Measurements from ENCODE around the gene NSD1.
"Not testable (repeated sequence)": the region's sequence is repeated elsewhere in the genome, so short reads cannot be mapped to it uniquely, and the experiment has no call there.

The NSD1 gene

DNA sequence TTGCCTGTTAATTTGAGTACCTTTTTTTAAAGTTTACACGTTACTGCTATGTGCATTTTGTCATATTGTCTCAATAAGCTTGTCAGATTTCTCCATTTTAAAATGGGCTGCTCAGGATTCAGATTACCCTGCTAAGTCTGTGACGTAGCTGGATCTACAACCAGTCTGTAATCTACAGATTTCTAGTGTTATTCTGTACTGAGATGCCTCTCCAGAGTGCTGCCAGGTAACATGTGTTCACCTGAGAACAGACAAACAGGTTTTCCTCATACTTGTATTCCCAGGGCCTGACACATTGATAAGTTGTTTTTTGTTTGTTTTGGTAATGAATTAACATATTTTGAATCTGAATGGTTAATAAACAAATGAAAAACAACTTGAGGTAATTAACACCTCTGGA lies 154.6 kb downstream of the NSD1 start:
- DNase-seq (ENCODE audit: low read depth in 1 of 2, low spot score in 1 of 2): no peak

DNA sequence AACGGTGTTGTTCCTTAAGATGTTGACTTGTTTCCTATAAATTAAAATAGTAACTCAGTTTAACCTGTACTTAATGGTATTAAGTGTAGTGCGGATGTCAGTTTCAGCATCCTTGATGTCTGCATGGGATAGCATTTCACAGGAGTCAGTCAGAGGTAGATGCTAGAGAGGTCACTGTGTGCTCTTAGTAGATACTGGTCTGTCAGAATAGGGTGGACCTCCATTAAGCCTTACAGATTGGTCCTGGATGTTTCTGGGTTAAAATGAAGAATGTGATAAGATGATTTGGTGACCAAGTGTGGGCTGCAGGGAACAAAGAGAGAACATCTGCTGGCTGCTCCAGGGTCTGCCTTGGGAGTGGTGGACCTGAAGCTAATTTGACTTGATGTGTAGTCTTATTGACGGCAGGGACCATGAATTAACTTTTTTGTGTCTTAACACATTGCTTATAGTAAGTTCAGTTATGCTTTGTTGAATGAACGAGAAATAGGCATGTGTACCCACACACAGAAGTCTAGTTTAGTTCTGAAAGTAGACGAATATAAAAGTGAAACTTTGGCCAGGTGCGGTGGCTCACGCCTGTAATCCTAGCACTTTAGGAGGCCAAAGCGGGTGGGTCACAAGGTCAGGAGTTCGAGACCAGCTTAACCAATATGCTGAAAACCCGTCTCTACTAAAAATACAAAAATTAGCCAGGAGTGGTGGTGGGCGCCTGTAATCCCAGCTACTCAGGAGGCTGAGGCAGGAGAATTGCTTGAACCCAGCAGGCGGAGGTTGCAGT lies 157.4 kb downstream of the NSD1 start:
- no peak for DNase-seq (ENCODE audit: low read depth in 1 of 2, low spot score in 1 of 2)

DNA sequence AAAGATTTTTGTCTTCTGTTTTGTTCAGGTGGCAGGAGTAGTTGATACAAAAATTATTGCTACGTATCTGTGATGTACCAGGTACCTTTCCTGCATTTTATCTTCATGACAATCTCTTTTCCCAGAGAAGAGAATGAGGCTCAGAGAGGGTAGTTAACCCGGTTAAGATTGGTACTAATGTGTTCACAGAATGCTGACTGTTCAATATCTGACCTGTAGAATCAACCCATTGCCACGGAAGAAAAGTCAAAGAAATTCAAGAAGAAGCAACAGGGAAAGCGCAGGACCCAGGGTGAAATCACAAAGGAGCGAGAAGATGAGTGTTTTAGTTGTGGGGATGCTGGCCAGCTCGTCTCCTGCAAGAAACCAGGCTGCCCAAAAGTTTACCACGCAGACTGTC lies 158.2 kb downstream of the NSD1 start:
- DNase-seq (ENCODE audit: low read depth in 1 of 2, low spot score in 1 of 2): no peak

DNA sequence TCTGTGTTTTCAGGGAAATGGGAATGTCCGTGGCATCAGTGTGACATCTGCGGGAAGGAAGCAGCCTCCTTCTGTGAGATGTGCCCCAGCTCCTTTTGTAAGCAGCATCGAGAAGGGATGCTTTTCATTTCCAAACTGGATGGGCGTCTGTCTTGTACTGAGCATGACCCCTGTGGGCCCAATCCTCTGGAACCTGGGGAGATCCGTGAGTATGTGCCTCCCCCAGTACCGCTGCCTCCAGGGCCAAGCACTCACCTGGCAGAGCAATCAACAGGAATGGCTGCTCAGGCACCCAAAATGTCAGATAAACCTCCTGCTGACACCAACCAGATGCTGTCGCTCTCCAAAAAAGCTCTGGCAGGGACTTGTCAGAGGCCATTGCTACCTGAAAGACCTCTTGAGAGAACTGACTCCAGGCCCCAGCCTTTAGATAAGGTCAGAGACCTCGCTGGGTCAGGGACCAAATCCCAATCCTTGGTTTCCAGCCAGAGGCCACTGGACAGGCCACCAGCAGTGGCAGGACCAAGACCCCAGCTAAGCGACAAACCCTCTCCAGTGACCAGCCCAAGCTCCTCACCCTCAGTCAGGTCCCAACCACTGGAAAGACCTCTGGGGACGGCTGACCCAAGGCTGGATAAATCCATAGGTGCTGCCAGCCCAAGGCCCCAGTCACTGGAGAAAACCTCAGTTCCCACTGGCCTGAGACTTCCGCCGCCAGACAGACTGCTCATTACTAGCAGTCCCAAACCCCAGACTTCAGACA lies 160.4 kb downstream of the NSD1 start:
- DNase-seq (ENCODE audit: low read depth in 1 of 2, low spot score in 1 of 2): no peak

DNA sequence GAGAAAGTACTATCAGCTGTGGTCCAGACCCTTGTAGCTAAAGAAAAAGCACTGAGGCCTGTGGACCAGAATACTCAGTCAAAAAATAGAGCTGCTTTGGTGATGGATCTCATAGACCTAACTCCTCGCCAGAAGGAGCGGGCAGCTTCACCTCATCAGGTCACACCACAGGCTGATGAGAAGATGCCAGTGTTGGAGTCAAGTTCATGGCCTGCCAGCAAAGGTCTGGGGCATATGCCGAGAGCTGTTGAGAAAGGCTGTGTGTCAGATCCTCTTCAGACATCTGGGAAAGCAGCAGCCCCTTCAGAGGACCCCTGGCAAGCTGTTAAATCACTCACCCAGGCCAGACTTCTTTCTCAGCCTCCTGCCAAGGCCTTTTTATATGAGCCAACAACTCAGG lies 161.1 kb downstream of the NSD1 start:
- DNase-seq (ENCODE audit: low read depth in 1 of 2, low spot score in 1 of 2): no peak

DNA sequence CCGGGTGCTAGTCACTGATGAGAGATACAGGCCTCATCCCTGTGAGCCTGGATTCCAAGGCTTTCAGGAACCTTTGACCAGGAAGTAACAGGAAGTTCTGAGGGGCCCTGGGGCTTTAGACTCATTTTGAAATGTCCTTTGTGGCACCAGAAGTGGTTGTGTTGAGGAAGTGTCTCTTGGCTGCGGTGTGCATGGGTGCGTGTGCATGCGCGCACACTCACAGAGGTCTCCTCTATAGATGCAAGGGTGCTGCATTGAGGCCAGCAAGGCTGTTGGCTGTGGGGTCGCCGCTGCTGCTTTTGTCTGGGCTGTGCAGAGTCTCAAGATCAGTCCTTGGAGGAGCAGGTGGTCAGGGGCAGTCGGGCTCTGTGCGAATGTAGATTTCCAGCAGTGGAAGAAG lies 162.4 kb downstream of the NSD1 start:
- no peak for DNase-seq (ENCODE audit: low read depth in 1 of 2, low spot score in 1 of 2)

DNA sequence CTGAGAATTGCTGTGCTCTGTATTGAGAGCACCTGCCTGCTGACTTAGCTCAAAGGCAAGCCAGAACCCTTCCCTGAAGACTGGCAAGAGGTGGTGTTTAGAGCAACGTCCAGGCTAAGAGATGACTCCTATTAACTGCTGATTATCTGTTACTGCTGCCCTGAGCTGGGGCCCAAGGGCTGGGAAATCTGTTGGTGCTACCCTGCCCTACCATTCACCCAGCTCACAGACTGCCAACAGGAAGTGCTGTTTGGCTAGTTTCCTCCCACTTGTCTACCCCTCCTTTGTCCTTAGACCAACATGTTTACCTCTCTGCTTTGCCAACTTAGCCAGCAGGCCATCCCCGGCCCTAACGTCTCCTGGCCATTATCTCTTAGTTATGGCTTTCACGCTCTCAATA lies 163.0 kb downstream of the NSD1 start:
- DNase-seq (ENCODE audit: low read depth in 1 of 2, low spot score in 1 of 2): no peak

DNA sequence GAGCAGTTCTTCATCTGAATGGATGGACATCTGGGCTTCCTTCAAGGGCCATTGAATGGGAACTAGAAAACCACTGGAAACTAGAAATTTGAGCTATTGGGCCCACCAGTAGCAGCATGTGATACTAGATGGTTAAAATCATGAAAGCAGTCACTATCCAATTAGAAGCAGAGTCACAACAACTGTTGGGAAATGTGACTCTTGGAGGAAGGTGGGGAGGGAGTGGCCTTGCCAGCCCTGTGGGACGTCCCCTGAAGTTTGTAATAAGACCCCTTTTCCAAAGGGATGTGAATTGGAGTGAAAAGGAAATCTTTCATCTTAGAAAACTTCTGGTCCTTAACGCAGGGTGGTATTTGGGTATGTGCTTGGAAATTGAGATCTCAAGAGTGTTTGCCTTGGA lies 164.3 kb downstream of the NSD1 start:
- DNase-seq (ENCODE audit: low read depth in 1 of 2, low spot score in 1 of 2): no peak

DNA sequence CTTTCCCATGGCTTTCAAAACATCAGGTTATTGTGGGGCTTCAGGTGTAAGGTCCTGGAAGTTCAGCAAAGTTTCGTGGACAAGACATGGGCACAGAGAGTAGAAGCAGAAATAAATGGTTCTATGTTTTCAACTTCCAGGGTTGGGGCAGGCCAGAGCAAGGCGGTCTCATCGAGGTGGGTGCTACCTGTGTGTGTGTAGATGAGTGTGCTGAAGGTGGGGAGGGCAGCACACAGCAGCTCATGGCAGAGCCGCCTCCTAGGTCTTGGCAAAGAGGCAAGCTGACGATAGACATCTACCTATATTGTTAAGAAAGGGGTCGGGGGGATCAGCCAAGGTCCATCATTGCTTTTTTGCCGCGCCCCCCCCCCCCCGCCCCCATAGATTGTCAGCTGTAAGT lies 166.1 kb downstream of the NSD1 start:
- DNase-seq (ENCODE audit: low read depth in 1 of 2, low spot score in 1 of 2): no peak

DNA sequence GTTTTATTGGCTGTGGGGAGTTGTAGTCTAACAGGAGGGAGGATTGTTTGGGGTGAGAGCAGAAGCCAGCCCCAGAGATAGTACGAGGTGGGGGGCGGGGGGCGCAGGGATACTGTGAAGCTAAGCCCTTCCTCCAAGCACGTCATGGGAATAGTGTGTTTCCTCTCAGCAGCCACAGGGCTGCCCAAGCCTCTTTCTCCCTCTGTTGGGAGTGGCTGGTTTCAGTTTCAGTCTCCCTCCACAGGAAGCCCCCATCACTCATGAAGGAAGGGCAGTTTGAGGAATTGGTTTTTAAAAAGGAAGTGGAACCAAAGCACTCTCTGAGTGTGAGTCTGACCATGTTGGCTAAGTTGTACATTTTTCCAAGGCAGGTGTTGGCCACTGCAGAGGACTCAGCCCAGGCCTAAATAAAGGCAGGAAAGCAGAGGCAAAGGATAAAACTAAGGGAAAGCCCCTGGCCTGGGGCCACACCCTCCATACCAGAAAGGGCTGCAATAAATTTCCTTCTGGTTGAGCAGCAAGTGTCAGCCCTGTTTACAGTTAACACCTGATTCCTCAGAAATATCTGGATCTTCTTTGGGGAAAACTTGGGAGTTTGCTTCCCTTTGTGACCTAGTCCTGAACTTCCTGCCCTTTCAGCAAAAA lies 166.8 kb downstream of the NSD1 start:
- DNase-seq (ENCODE audit: low read depth in 1 of 2, low spot score in 1 of 2): peak in 1 of 2 donors; percentile 44

DNA sequence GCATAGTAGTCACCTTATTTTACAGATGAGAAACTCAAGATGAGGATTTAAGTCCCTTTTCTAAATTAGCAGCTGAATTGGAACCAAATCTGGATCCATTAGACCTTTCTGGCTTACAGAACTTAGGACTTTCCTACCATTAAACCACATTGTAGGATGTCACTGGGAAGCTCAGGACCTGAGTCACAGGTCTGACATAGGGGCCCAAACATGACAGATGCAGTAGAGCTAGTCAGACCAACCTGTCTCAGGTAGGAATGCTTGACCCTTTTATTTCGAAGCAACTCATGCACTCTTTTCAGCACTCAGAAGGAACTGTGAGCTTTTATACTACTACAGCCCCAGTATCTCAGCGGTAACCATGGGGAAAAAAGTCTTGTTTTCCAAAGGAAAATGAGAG lies 167.4 kb downstream of the NSD1 start:
- no peak for DNase-seq (ENCODE audit: low read depth in 1 of 2, low spot score in 1 of 2)

DNA sequence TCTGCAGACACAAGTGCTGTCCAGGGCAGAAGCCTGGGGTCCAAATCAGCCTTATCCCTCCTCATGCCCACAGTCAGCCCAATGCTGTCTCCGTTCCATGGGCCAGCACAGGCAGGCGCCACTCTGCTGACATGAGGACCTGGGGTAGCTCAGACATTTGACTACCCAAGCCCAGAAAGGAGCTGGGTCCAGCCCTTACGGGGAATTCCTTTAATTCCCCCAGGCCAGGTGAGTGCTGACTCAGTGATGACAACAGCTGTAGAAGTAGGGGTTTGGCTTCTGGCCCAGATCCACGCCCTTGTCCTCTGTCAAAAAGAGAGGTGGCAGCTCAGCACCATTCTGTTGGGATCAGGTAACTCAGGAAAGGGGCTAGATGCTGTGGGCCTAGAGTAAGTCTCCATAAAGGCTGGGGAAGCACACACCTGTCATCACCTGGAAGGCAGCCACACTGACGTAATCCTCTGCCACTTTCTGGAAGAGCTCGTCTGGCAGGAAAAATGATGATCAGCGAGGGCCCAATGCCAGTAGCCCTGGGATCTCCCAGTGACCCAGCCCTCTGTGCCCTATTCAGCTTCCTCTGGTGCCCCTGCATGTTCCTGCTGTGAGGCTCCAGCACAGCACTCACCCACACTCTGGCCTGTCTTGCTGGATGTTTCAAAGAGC lies 168.1 kb downstream of the NSD1 start:
- DNase-seq (ENCODE audit: low read depth in 1 of 2, low spot score in 1 of 2): no peak

DNA sequence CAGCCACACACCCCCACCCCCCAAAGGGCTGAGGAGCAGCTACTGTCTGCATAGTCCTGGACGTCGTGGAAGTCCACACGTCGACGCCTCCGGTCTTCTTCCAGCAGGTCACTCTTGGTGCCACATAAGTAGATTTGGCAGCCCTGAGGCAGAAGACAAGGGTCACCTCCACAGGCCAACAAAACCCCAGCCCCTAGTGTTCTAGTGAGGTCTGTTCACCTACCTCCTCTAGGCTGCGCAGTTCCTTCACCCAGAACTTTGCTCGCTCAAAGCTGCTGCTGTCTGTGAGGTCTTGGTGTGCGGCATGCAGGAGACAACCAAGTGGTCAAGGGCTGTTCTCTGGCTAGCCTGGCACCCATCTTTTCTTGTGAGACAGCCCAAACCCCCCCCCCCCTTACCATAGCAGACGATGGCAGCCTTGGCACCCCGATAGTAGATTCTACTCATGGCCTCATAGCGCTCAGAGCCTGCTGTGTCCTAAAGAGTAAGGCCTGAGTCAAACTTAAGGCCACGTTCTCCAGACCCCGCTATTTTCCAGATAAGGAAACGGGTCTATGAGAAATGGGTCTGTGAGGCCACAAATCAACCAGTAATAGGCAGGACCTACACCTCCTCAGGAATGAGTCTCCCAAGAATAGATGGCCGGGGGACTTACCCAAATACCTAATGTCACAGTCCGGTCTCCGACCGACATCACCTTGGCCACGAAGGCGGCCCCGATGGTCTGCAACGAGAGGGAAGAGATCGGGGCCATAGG lies 169.0 kb downstream of the NSD1 start:
- no peak for DNase-seq (ENCODE audit: low read depth in 1 of 2, low spot score in 1 of 2)

DNA sequence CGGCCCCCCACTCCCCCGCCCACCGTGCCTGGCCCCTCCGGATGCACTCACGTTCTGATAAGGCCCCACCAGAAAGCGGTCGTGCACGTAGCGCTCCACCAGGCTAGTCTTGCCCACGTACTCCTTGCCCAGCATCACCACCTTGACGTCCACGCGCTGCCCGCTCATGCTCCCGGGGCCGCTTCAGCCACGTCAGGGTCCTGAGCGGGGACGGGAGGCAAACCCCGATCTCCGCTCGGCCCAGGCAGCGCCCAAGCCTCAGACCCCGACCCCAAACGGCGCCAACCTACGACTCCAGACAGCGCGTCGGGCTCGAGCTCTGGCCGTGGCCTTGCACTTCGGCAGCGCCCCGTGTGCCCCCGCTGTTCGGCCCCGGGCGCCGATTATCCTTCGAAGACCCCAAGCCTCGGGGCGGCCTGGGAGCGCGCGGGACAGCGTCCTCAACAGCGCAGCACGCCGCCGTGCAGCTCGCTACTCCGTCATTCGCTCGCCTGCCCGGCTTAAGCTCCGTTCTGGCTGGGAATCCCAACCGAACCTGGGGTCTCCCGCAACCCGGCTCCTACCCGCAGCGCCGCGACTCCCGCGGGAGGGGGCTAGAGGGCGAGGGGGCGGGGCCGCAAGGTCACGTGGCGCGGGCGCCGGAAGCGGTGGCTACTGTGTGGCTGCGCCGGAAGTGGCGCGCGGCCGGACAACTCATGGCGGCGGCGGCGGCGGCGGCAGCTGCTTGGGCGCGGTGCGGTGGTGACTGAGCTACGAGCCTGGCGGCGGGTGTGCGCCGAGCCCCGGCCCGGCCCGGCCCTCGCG lies 169.8 kb downstream of the NSD1 start, which contains the start of the genes PRELID1 and RAB24:
PRELID1 (plus strand) TSS at position 679 of the 804 bp plus-strand sequence. CDS start 187 bp downstream, outside the sequence.
RAB24 (minus strand) TSS at position 599 of the 804 bp plus-strand sequence; CDS start at position 168, 431 bp downstream.
- DNase-seq (ENCODE audit: low read depth in 1 of 2, low spot score in 1 of 2): peak; percentile 78 to 82

DNA sequence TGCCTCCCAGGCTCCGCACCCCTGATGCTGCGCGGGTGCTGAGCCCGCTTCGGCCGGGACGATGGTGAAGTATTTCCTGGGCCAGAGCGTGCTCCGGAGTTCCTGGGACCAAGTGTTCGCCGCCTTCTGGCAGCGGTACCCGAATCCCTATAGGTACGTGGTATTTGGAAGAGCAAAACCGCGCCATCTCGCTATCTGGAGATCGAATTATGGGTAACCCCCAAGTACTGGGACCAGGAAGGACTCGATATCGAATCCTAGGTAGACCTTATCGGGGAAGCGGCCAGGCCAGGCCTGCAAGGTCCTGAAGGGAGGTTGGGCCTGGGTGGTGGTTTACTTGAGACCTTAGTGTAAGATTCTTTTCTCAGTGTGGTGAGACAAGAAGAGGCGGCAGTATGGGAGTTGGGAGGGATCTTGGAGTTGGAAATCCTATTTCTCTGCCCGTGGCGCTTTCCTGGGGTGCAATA lies 170.4 kb downstream of the NSD1 start:
- no peak for DNase-seq (ENCODE audit: low read depth in 1 of 2, low spot score in 1 of 2)

DNA sequence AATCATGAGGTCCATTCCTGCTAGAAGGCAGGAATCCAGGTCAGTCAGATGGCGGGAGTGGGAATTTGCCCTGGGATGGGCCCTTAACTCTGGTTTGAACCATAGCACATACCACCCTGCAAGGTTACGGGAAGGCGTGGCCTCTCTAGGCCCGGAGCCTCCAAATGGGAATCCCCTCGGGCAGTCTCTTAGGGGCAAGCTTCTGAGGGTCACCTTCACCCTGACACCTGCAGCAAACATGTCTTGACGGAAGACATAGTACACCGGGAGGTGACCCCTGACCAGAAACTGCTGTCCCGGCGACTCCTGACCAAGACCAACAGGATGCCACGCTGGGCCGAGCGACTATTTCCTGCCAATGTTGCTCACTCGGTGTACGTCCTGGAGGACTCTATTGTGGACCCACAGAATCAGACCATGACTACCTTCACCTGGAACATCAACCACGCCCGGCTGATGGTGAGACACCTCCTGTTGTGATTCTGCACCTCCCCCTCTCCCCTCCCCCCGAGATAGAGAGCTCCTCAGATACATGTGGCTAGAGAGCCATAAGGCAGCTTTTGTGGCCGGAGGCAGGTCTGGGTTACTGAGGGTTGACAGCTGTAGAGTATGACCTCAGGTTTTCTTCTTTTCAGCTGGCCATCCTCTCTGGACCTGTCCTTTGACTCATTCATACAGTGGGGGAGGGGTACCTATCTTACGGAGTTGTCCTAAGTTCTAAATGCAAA lies 171.0 kb downstream of the NSD1 start:
- no peak for DNase-seq (ENCODE audit: low read depth in 1 of 2, low spot score in 1 of 2)

DNA sequence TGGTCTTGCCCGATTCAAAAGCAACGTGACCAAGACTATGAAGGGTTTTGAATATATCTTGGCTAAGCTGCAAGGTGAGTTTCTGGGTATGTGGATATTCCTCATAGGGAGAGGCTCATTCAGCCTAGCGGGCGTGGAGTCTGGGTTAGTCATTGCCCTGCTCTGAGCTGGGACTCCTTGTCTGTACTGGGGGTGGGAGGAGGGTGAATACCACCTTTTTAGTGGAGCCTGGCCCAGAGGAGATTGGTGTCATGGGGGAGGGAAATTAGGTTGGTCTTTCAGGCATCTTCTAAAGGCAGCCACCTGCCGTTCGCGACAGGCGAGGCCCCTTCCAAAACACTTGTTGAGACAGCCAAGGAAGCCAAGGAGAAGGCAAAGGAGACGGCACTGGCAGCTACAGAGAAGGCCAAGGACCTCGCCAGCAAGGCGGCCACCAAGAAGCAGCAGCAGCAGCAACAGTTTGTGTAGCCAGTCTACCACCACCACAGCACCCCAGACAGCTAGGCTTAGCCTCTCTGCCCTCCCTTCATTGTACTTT lies 172.6 kb downstream of the NSD1 start:
- not testable (repeated sequence) for DNase-seq (ENCODE audit: low read depth in 1 of 2, low spot score in 1 of 2)

DNA sequence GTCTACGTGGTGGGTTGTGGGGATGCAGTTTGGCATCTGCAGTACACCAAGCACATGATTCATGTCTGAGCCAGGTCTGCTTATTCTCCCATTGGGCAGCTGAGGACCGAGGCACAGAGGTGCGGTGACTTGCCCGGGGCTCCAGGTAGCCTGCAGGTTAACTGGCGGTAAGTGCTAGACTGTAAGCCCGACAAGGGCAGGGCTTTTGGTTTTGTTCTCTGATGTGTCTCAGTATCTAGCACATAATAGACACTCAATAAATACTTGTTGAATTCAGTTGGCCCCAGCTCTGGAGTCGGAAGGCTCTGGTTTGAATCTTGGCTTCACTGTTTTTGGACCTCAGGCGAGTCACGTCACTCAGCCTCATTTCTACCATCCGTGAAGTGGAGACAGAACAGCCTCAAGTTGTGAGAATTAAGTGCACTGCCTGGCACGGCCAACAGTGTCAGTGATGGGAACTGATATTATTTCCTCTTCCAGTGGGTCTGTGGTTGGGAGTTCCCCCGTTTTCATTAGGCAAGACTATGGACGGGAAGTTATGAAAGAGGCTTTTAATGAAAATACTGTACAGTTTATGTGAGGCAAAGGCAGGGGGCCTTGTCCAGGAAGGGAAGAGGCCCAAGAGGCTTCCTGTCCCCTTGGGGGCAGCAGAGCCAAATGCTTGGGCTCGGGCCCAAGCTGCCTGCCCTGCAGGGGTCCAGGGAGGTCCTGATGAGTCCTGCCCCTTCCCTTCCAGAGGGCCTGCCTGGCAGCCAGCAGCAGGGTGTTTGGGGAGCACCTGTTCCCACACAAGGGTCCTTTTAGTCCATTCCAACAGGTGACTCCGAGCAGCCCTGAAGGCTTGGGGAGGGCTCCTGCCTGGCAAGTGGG lies 173.3 kb downstream of the NSD1 start:
- DNase-seq (ENCODE audit: low read depth in 1 of 2, low spot score in 1 of 2): no peak

Measured in activated CD4-positive, alpha-beta T cell treated with anti-CD3 and anti-CD28 coated beads, Interleukin-2, amount 50 U/mL, for 24 hours (primary cell).